HG03139 (cell line): ENCODE data around the gene TMEM39B.
"Not testable (repeated sequence)": the region's sequence is repeated elsewhere in the genome, so short reads cannot be mapped to it uniquely, and the experiment has no call there.

Source experiments
- ATAC-seq: cut with Tn5 transposase; IDR thresholded peaks from one replicate; pipeline ENCODE4 v1.9.1; 2021; ENCODE audit not compliant: unreplicated experiment

TMEM39B gene

DNA sequence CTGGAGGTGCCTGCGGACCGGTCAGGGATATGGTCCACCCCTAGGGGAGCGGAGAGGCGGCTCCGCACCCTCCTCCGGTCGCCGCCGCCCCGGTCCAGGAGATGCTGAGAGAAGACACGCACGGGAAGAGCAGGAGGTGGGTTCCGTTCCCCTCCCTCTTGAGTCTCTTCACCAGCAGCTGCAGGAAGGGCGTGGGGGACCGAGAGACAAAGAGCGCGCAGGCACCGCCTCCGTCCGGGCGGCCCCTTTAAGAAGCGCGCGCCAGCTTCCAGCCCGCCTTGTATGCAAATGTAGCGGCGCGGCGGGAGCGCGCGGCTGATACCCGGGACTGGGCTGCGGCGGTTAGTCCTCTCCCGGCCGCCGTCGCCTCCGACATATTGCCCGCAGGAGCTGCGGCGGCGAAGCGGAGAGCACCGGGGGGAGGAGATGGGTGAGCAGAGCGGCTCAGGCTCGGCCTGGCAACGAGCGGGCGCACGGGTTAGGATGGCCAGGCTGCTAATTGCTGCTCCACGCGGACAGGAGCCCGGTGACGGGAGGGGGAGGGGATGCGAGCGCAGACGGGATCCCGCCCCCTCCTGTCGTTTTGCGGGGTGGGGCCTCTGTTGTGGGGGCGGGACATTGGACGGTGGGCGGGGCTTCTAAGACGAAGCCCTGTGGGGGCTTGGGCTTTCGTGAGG lies at the start of gene TMEM39B:
Gene TMEM39B, plus strand, starts transcription at position 318 of the 677 bp plus-strand sequence. Its CDS starts 109 bp downstream, at position 427.
- peak; percentile 71 for ATAC-seq

DNA sequence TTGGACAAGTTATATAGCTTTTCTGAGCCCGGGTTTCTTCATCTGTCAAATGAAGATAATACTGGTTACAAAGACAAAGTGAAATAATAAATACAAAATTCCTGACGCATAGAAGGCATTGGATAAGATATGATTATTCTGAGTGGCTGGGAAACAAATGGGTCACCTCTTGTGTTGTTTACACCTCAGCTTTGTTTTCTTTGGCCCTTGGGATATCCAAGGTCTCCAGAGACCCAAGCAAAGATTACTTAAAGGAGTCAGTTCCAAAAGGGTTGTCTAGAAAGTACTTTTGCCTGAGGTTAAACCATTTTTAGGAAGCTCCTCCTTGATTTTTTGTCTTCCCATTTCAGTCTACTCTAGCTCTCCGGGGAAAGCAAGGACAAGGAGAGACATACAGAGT lies 49.4 kb upstream of the TMEM39B start:
- ATAC-seq = no peak

DNA sequence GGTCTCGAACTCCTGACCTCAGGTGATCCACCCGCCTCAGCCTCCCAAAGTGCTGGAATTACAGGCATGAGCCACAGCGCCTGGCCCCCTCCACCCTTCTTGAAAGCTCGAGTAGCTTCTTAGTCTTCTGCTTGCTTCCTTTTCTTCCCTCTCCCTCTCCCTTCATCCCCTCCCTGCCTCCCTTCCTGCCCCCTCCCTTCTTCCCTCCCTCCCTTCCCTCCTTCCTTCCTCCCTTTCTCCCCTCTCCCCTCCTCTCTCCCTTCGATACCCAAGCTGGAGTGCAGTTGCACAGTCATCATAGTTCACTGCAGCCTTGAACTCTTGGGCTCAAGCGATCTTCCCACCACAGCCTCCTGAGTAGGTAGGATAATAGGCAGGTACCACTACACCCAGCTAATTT lies 47.2 kb upstream of the TMEM39B start:
- ATAC-seq = no peak

DNA sequence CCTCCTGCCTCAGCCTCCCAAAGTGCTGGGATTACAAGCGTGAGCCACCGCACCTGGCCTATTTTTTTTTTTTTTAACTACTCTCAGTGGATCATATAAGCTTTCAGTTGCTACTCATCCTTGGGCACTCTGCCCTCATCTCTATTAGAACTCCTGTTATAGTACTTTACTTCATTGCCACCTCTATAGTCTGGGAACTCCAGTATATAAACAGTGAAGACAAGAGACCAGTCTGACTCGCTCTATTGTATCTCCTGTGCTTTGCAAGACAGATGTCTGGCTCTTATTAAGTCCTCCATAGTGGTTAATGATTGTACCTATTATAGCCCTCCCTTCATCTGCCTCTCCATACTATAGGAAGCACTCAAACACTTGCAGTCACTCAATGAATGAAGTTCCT lies 44.0 kb upstream of the TMEM39B start:
- ATAC-seq = no peak

DNA sequence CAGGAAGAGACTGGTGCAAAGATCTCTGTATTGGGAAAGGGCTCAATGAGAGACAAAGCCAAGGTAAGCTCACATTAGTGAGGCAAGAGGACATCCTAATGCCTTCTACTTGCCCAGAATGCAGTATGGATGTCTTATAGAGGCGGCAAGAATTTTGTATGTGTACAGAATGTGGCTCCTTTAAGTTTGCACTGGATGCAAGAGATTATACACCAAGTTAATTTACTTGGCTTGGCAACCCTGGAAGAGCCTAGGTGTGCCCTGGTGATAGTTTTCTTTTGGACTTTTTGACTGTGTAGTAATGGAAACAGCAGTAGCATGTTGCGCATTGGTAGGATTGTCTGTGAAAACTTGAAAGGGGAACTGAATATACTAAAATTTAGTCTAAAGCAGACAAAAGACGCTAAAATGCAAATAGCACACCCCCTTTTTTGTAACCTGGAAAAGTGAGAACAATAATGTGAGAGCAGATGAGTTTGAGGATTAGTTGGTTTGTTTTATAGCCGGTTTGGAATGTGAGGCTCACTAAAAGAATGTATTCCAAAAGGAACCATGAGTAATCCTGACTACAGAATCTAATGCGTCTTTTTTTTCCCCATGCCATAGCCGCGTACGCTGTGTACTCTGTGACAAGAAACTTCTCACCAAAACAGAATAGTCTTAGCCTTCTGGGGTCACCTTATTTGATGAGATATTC lies 41.0 kb upstream of the TMEM39B start:
- ATAC-seq = no peak

DNA sequence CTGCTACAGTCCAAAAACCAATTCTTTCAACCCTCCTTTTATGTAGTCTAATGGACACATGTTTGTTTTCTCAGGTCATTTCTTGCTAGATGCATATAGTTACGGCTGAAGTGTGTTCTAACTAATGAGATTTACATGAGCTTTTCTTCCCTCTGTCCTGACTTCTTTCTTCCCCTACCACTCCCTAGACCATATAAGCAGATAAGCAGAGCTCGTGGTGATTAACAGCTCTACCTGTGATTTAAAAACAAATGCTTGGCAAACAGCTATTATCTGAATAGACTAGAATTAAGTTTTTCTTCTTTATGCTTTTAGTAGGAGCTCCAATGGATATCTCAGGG lies 40.5 kb upstream of the TMEM39B start:
- no peak for ATAC-seq

DNA sequence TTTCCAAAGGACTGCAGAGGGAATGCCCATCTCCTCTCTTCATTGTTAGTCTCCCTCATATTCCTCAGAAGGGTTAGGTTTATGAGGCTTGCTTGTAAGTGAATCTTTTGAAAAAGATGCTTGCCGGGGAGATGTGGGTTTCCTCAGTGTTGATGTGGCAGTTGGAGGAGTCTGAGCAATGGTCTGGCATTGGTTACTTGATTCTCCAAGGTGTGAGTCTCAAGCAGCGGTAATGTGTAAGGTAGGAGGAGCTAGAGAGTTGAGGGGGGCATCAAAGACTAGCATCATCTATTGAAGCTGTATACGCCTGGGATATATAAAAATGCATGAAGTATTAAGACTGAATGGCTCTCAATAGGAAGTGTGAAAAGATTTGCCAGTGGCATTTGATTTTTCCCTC lies 37.6 kb upstream of the TMEM39B start:
- no peak for ATAC-seq

DNA sequence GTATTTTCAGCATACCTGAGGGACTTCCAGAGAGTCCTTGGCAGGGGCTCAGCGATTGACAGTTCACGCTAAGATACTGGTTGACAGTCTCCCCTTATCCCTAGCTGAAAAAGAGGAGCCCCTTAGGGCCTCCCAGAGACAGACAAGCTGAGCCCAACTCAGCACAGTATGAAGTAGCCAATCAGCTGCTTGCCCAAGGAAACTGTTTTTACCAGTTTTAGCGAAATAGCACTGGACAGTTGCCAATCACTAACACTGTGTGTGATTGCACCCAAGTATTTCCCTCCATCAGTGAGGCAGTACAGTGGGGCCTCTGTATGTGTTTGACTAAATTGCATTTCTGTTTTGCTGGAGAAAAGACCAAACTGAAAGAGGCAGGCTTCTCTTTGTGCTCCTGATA lies 32.0 kb upstream of the TMEM39B start:
- ATAC-seq = no peak

DNA sequence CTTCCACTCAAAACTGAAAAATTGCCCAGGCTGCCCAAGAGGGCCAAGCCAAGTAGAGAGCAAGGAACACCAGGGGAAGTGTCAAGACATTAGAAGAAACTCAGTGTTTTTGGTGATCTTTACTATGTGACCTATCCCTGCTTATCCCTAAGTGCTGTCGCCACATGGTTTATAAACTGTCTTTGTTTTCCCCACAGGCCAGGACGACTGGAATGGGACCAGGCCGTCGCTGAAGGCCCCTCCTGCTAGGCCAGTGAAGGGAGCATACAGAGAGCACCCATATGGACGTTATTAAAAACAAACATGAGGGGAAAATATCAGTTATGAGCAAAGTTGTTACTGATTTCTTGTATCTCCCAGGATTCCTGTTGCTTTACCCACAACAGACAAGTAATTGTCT lies 30.4 kb upstream of the TMEM39B start:
- ATAC-seq = no peak

DNA sequence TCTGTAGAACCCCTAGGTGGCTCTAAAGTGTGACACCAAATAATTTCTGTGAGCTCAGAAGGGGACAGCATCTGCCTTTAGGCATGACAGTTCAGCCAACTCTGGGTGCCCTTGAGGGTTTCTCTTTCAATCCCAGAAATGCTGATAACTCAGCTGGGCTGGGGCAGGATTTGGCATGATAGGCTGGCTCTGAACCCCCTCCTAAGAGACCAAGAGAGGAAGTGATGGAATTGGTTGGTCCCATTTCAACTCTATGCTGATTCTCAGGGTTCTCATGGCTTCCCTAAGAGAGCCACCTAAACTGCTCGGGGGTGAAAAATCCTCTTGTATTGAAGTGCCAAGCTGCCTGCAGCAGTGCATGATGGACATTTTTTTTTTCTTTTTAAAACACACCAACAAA lies 28.5 kb upstream of the TMEM39B start:
- ATAC-seq = no peak

DNA sequence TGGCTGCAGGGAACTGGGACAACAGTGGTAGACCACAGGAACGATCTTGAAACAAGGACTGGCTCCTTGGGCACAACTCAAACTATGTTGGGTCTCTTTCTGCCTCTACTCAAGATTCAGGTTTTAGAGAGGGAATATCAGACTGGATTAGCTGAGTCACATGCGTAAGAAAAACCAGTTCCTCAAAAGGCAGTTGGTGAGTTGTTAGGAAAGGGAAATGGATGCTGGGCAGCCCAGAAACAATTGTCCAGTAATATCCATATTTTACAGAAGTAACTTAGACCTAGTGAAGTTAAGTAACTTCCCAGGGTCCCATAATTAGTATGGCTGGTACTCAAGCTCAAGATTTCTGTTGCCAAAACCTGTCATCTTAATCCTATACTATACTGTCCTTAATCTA lies 27.0 kb upstream of the TMEM39B start:
- ATAC-seq = no peak

DNA sequence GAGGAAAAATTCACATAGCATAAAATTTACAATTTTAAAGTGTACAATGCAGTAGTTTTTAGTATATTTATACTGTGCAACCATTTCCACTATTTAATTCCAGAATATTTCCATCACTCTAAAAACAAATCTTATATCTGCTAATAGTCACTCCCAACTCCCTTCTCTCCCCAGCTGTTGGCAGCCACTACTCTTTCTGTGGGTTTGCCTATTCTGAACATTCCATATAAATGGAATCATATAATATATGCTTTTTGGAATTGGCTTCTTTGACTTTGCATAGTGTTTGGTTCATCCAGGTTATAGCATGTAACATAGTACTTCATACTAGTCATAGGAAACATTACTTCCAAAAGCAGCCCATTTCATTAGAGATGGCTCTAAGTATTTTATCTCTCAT lies 25.0 kb upstream of the TMEM39B start:
- no peak for ATAC-seq

DNA sequence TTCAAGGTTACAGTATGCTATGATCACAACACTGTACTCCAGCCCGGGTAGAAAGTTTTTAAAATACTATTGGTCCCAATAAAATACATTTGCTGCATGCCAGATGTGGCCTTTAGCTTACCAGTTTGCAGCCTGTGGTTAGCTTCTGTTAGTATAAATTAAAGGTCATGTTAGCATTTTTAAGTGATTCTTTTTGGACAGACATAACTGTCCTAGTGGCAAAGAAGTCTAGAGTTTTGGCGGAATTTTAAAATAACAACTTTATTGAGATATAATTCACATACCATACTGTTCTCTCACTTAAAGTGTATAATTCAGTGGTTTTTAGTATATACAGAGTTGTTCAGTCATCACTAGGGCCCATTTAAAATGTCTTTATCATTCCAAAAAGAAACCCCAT lies 24.3 kb upstream of the TMEM39B start:
- ATAC-seq = no peak

DNA sequence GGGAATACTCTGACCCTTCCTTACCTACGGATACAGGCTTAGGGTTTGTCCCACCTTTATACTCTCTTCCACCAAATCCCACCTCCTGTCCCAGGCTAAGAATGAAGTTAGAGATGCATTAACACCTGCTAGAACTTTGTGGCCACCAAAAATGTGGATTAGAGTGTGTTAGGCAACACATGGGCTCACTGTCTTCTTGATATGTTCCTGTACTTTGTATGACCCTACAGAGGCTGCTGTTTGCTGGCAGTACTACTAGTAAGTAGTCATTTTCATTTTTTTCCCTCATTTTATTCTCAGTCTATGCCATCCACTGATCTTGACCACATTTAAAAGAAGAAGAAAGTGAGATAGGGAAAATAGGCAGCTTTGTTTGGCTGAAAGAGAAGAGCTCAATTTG lies 21.0 kb upstream of the TMEM39B start:
- ATAC-seq = no peak

DNA sequence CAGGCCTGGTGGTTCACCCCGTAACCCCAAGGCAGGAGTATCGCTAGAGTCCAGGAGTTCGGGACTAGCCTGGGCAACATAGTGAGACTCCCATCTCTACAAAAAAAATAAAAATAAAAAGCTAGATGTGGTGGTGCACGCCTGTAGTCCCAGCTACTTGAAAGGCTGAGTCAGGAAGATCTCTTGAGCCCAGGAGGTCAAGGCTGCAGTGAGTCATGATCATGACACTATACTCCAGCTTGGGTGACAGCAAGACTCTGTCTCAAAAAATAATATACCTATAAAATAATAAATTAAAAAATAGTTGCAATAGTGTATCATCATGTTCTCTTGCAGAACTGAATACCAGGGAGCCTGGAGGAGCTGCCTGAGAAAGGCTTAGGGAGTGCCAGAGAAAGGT lies 19.9 kb upstream of the TMEM39B start:
- no peak for ATAC-seq

DNA sequence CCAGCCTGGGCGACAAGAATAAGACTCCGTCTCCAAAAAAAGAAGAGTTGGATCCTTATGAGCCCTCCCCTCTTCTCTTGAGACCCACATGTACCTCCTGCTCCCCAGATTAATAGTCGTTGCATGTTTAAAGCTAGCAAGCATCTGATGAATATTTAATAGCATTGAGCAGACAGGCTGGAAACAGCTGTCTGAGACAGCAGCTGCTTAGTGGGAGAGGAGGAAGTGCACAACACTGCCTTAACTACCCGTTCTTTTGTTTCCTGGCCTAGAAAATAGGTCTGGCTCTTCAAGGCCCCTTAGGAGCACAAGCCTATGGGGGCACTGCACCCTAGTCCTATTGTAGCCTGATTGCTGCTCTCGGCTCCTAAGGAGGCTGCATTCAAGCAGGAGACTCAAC lies 17.3 kb upstream of the TMEM39B start:
- no peak for ATAC-seq

DNA sequence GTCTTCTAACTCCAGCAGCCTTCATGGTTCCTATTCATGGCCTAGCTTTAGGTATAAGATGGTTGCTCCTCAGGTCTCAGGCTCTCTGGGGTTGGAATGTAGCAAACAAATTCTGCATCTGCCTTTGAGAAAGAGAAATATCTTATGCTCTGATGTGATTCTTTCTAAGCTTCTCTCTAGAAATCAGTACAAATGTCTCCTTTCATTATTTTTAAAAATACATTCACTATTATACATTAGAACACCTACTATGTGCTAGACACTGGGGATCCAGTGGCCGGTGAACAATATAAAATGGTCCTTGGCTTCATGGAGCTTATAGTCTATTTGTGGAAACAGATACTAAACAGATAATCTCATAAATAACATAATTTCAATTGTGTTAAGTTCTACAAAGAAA lies 16.1 kb upstream of the TMEM39B start:
- no peak for ATAC-seq

DNA sequence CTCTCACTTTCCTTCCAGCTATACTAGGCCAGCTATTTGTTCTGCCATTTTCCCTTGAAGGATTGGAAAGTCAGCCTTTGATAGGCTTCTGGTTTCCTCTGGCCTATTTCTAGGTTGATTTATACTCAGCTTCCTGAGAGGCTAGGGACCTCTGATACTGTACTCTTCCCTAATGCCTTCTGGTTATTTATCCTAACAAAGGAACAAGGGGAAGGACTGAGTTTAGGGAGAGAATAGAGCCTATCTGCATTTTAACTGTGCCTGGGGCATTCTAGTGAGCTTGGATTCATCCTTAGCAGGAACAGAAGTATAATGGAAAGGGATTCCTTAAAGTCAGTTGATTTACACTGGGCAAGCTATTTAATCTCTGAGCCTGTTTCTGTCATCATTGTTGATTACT lies 11.8 kb upstream of the TMEM39B start:
- no peak for ATAC-seq

DNA sequence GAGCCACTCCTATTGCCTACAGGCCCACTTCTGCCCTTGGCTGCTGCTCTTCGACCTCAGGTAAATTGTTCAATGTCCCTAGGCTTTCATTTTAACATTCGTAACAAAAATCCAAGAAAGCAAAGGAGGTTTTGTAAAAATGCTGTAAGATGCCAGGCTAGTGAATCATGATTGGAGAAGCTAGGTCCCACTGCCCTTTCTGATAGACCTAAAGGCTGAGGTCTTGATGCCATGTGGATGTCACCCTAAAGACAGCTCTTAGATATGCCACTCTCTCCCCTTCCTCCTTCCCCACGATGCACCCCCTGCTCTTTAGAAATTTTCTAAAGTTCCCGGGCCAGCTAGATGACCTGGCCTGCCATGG lies 9.9 kb upstream of the TMEM39B start:
- ATAC-seq = no peak

DNA sequence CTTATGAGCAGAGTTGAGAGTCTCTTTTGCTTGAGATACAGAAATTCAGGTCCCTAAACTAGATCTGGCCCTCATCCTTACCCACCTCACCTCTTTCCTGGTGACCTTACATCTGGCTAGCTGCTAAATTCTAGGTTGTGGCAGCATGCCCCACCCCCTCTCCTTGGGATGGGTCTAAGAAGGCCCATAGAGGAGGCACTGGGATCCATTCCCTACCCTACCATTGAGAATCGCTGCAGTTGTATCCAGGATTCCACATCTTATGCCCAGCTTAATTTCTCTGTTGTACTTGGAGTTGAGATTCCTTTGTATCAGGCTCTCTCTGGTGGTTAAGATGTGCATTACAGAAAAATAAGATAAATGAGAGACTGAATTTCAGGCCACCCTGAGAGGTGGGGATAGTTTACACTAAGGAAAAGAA lies 9.5 kb upstream of the TMEM39B start:
- no peak for ATAC-seq

DNA sequence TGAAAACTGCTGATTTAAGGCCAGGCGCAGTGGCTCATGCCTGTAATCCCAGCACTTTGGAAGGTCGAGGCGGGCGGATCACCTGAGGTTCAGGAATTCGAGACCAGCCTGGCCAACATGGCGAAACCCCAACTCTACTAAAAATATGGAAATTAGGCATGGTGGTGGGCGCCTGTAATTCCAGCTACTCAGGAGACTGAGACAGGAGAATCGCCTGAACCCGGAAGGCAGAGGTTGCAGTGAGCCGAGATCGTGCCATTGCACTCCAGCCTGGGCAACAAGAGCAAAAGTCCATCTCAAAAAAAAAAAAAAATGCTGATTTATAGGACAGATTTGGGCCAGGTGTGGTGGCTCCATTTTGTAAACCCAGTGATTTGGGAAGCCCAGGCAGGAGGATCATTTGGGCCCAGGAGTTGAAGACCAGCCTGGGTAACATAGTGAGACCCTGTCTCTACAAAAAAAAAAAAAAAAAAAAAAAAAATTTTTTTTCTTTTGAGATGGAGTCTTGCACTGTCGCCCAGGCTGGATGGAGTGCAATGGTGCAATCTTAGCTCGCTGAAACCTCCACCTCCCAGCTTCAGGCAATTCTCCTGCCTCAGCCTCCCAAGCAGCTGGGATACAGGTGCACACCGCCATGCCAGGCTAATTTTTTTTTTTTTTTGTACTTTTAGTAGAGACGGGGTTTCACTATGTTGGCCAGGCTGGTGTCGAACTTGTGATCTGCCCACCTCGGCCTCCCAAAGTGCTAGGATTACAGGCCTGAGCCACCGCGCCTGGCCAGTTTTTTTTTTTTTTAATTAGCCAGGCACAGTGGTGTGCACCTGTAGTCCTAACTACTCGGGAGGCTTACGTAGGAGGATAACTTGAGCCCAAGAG lies 6.9 kb upstream of the TMEM39B start:
- not testable (repeated sequence) for ATAC-seq

DNA sequence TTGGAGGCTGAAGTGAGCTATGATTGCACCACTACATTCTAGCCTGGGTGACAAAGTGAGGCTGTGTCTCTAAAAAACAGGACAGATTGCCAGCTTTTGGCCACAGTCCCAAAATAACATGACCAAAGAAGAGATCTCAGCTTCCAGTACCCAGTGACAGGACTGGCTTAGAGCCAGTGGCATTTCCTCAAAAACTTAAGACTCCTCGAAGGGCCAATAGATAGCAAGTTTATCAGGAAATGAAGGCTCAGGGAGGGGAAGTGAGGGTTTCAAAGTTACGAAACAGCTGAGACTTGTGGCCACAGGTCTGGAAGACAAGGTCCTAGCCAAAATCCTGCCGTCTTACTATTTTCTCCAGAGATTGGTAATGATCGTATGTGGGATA lies 6.3 kb upstream of the TMEM39B start:
- ATAC-seq = no peak
